ENCODE measurements around the gene ACVRL1. TPM values are rescaled to one million over a fixed set of nuclear protein-coding genes. Genes with fewer than 3 reads are reported as not detected.

Gene ACVRL1
- total RNA-seq, 1 donor from 2014 or later: 2.0 TPM

- no peaks in the 10 kb centered on the region for H3K36me3 ChIP-seq
- no peaks in the 10 kb centered on the region for H3K36me3 Mint-ChIP-seq
- no peak overlapping the region for H2AFZ ChIP-seq (replicated peaks)
- H3K4me2 ChIP-seq: no peak overlapping the region
- H3K4me3 Mint-ChIP-seq: peak overlapping the region; percentile 3
- H3F3A ChIP-seq (ENCODE audit: low read depth): peaks cover 44% of the 10 kb centered on the region
- no peak overlapping the region for H3K4me3 ChIP-seq
- H3K4me1 ChIP-seq: peaks cover 37% of the 10 kb centered on the region
- peaks cover 48% of the 10 kb centered on the region for H3K27me3 Mint-ChIP-seq (ENCODE audit: insufficient read depth, low read depth)
- H3K27ac Mint-ChIP-seq: no peak overlapping the region
- H3K9me3 Mint-ChIP-seq: no peaks in the 10 kb centered on the region
- peaks cover 63% of the 10 kb centered on the region for H3K27me3 ChIP-seq
- H4K20me1 ChIP-seq (ENCODE audit: low read depth): peaks cover 43% of the 10 kb centered on the region
- TF ChIP-seq EZH2 (IDR thresholded peaks at IDR 0.05) (no peak), EZH2phosphoT487 (IDR thresholded peaks at IDR 0.05) (no peak), CTCF (IDR thresholded peaks at IDR 0.05) (no peak)
- no peaks in the 10 kb centered on the region for H3K9me3 ChIP-seq (ENCODE audit: low read depth)
- no peak for DNase-seq (ENCODE audit: low spot score)
- no peak overlapping the region for H3K9ac ChIP-seq
- H3K4me1 Mint-ChIP-seq: peaks cover 75% of the 10 kb centered on the region
- H3K79me2 ChIP-seq (ENCODE audit: low read depth): no peaks in the 10 kb centered on the region
- no peak overlapping the region for H3K27ac ChIP-seq
Observed at GRCh38 chr12:51871126-51871525, 36.2 kb upstream of the ACVRL1 start.

GRCh38 chr12:51871918-51872688, 35.2 kb upstream of the ACVRL1 start:
- peak; percentile 28 for DNase-seq (ENCODE audit: low spot score)
- Mint-ChIP-seq H3K4me3 (peak overlapping the region; percentile 40), H3K4me1 (peaks cover 69% of the 10 kb centered on the region), H3K27me3 (ENCODE audit: insufficient read depth, low read depth) (peaks cover 45% of the 10 kb centered on the region), H3K27ac (peak overlapping the region; percentile 35), H3K9me3 (no peaks in the 10 kb centered on the region), H3K36me3 (no peaks in the 10 kb centered on the region)
- Histone ChIP-seq H2AFZ (replicated peaks) (no peak overlapping the region), H3F3A (ENCODE audit: low read depth) (peaks cover 38% of the 10 kb centered on the region), H3K36me3 (no peaks in the 10 kb centered on the region), H3K27me3 (peaks cover 60% of the 10 kb centered on the region), H4K20me1 (ENCODE audit: low read depth) (peaks cover 39% of the 10 kb centered on the region), H3K9ac (no peak overlapping the region), H3K4me2 (no peak overlapping the region), H3K27ac (no peak overlapping the region), H3K4me1 (peaks cover 33% of the 10 kb centered on the region), H3K79me2 (ENCODE audit: low read depth) (no peaks in the 10 kb centered on the region), H3K9me3 (ENCODE audit: low read depth) (no peaks in the 10 kb centered on the region), H3K4me3 (no peak overlapping the region)
- TF ChIP-seq EZH2phosphoT487 (IDR thresholded peaks at IDR 0.05): no peak
- no peak for TF ChIP-seq EZH2 (IDR thresholded peaks at IDR 0.05)
- TF ChIP-seq CTCF (IDR thresholded peaks at IDR 0.05): no peak

- Histone ChIP-seq H4K20me1 (ENCODE audit: low read depth) (peaks cover 39% of the 10 kb centered on the region), H3K9me3 (ENCODE audit: low read depth) (no peaks in the 10 kb centered on the region), H3K9ac (no peak overlapping the region), H3K27ac (no peak overlapping the region), H3K79me2 (ENCODE audit: low read depth) (no peaks in the 10 kb centered on the region), H3K4me2 (no peak overlapping the region), H2AFZ (replicated peaks) (no peak overlapping the region), H3F3A (ENCODE audit: low read depth) (peaks cover 38% of the 10 kb centered on the region), H3K36me3 (no peaks in the 10 kb centered on the region), H3K4me3 (no peak overlapping the region), H3K4me1 (peaks cover 33% of the 10 kb centered on the region), H3K27me3 (peaks cover 54% of the 10 kb centered on the region)
- Mint-ChIP-seq H3K27ac (peak overlapping the region; percentile 53), H3K4me1 (peaks cover 64% of the 10 kb centered on the region), H3K4me3 (peak overlapping the region; percentile 36), H3K36me3 (no peaks in the 10 kb centered on the region), H3K9me3 (no peaks in the 10 kb centered on the region), H3K27me3 (ENCODE audit: insufficient read depth, low read depth) (peaks cover 39% of the 10 kb centered on the region)
- no peak for DNase-seq (ENCODE audit: low spot score)
- no peak for TF ChIP-seq EZH2 (IDR thresholded peaks at IDR 0.05)
Observed at GRCh38 chr12:51872689-51872981, 34.7 kb upstream of the ACVRL1 start.

- Histone ChIP-seq H3K4me3 (no peak overlapping the region), H3K4me1 (peaks cover 33% of the 10 kb centered on the region), H3K79me2 (ENCODE audit: low read depth) (no peaks in the 10 kb centered on the region), H3K36me3 (no peaks in the 10 kb centered on the region), H3F3A (ENCODE audit: low read depth) (peaks cover 38% of the 10 kb centered on the region), H3K9me3 (ENCODE audit: low read depth) (no peaks in the 10 kb centered on the region), H3K27ac (no peak overlapping the region), H3K9ac (no peak overlapping the region), H2AFZ (replicated peaks) (no peak overlapping the region), H3K4me2 (peak overlapping the region; percentile 41), H4K20me1 (ENCODE audit: low read depth) (peaks cover 39% of the 10 kb centered on the region), H3K27me3 (peaks cover 46% of the 10 kb centered on the region)
- Mint-ChIP-seq H3K27ac (no peak overlapping the region), H3K27me3 (ENCODE audit: insufficient read depth, low read depth) (peaks cover 31% of the 10 kb centered on the region), H3K36me3 (no peaks in the 10 kb centered on the region), H3K4me3 (no peak overlapping the region), H3K9me3 (no peaks in the 10 kb centered on the region), H3K4me1 (peaks cover 58% of the 10 kb centered on the region)
- TF ChIP-seq EZH2 (IDR thresholded peaks at IDR 0.05): no peak
- TF ChIP-seq EZH2phosphoT487 (IDR thresholded peaks at IDR 0.05): no peak
- no peak for TF ChIP-seq CTCF (IDR thresholded peaks at IDR 0.05)
- DNase-seq (ENCODE audit: low spot score): peak; percentile 54
Observed at GRCh38 chr12:51873251-51873994, 33.9 kb upstream of the ACVRL1 start.

All from neural progenitor cell (in vitro differentiated cells).